HG03460 (cell line): ENCODE measurements around the gene STARD10.

Experiments
- ATAC-seq: cut with Tn5 transposase; IDR thresholded peaks from one replicate; pipeline ENCODE4 v1.9.1; 2021; ENCODE audit not compliant: unreplicated experiment

Gene STARD10

DNA sequence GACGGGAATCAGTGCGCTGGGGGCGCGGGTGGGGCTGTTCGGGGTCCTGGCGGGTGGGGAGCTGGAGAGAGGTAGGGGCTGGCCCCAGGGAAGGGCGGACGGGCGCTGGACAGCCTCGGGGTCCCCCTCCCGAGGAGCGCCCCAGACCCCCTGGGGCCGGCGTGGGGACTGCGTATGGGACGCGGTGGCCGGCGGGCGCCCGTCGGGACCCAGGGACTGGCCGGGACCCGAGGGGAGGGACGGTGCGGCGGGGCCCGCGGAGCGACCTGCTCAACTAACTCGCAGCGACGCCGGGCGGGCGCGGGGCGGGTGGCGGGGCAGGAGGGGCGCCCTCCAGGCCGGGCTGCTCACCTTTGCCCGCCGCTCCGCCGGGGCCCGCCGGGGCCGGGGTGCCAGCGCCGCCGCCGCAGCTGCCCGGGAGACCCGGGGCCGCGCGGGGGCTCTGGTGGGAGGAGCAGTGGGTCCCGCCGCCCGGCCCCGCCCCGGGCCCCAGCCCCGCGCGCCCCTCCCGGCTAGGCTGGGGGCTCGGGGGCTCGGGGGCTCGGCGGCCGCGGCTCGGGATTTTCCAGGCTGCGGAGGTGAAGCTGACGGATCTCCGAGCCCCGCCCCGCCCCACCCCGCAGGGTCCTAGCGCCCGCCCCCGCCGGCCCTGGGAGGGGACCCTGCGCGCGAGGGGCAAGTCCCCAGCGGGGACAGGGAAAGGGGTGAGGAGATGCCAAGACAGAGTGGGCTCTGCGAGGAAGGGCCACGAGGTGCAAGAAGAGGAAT lies 12.3 kb downstream of the STARD10 start:
- peak; percentile 44 for ATAC-seq

GRCh38 chr11:72781063-72781312 lies 12.9 kb downstream of the STARD10 start:
- no peak for ATAC-seq

GRCh38 chr11:72780296-72781062 lies 13.4 kb downstream of the STARD10 start:
- no peak for ATAC-seq

GRCh38 chr11:72779495-72780128 lies 14.2 kb downstream of the STARD10 start:
- no peak for ATAC-seq

DNA sequence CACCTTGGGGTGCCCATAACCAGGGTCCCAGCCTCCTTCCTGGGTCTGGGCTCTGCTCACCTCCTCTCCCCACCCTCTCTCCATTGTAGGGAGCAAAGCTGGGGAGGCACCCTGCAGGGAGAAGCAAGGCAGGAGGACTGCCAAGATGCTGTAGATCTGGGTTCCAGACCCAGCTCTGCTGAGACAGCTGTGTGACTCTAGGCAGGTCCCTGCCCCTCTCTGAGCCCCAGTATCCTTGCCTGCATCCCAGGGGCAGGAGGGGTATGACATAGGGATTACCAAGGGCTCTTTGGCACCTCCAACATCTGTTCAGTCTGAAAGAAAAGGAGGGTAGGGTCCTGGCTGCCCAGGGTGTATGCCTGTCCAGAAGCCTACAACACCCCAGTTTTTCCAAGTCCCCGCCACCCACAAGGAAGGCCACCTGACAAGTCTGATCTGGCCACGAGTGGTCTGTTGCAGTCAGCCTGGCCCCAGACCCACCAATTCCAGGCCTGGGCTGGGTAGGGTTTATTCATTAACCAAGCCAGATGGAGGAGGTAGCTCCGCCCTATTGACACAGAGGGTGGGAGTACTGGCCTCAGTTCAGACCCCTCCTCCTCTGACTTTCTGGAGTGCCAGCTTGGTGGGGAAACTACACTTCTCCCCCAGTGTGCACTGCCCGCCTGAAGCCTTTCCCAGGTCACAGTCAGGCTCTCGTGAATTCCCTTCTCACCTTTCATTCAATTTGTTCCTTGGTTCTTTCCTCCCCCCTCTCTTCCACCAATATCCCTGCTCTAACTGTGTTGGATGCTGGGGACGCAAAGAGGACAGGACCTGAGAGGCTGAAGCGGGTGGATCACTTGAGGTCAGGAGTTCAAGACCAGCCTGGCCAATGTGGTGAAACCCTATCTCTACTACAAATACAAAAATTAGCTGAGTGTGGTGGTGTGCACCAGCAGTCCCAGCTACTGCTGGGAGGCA lies 15.0 kb downstream of the STARD10 start:
- no peak for ATAC-seq

GRCh38 chr11:72777755-72778278 lies 16.0 kb downstream of the STARD10 start:
- no peak for ATAC-seq

GRCh38 chr11:72776844-72777754 lies 16.7 kb downstream of the STARD10 start:
- no peak for ATAC-seq

GRCh38 chr11:72776117-72776843 lies 17.6 kb downstream of the STARD10 start:
- ATAC-seq, result no peak

GRCh38 chr11:72775288-72776110 lies 18.3 kb downstream of the STARD10 start:
- no peak for ATAC-seq

DNA sequence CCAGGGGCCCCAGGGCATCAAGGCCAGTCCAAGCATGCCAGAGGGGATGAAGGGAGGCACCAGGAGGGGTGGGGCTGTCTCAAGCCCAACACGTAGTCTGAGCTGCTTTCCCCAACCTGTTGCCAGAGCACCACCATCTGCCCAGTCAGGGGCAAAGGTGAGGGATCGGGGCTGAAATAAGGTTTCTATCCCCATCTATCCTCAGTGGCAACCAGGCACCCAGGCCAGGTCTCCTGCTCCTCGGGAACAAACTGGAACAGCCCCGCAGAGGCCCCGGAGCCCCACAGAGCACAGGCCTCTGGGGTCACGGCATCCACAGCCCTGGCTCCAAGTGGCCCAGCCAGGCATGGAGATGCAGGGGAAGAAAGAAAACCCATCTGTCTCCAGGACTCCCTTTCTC lies 19.3 kb downstream of the STARD10 start:
- ATAC-seq, result no peak

DNA sequence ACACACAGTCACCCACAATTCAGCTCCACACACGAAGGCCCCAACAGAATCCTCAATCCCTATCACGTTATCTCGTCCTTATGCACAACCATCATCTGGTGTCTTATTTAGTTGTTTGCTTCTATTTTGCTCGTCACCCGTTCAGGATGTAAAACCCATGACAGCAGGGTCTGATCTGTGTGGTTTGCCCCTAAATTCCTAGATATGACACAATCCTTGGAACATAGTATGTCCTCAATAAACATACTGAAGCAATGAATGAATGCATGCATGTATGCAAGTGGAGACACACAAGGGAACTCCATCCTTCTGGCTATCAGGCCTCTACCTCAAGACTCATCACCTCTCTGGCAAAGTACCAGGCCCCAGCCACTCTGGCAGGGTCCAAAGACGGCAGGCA lies 20.2 kb downstream of the STARD10 start:
- ATAC-seq, result no peak

DNA sequence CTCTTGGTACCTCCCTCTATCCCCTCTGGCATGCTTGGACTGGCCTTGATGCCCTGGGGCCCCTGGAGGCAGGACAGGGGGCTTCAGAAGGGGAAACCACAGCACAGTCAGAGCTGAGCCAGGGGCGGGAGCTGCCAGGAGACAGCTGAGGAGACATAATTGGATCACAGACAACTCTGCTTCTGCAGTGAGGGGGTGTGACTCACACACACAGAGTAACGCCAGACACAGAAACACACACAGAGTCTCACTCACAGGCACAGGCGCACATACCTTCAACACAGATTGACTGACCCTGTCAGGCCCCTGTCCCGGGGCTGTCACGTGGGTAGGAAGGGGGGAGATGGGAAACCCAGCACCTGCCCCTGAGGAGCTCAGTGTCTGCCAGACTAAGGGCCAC lies 20.6 kb downstream of the STARD10 start:
- ATAC-seq, result no peak

GRCh38 chr11:72772059-72772458 lies 21.8 kb downstream of the STARD10 start:
- no peak for ATAC-seq

DNA sequence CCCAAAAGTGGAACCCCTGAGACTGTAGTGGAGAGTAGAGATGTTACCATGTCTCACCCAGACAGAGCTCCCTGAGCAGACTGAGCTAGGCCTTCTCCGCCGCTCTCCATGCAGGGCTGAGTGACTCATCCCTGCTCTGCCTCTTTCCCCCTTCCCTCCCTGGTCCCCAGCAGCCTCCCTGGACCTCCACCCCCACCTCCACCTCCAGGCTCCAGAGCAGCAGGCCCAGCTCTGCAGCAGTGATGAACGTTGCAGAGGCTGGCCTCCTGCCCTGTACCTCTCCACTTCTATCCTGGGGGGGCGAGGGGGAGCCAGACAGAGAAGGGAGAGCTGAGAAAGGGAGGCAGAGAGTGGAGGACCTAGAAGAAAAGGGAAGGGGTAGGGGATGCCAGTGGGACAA lies 22.3 kb downstream of the STARD10 start:
- no peak for ATAC-seq

- no peak for ATAC-seq
Measured at GRCh38 chr11:72770799-72771198, 23.0 kb downstream of the STARD10 start.

GRCh38 chr11:72769680-72770079 lies 24.2 kb downstream of the STARD10 start:
- ATAC-seq, result no peak

GRCh38 chr11:72768581-72768980 lies 25.3 kb downstream of the STARD10 start:
- no peak for ATAC-seq
